ENCODE measurements around the gene FXYD5. TPM values are rescaled to one million over a fixed set of nuclear protein-coding genes. Genes with fewer than 3 reads are reported as not detected.

The FXYD5 gene
- total and polyA plus RNA-seq, 2 donors = 6.6 to 105 TPM

GRCh38 chr19:35136977-35137702 lies 17.4 kb upstream of the FXYD5 start:
- no peaks in the 10 kb centered on the region for H3K36me3 ChIP-seq (ENCODE audit: insufficient read depth)
- no peak for DNase-seq (ENCODE audit: extremely low spot score)
- 73% methylated on average over 9 of the region's 9 CpGs for WGBS
- no peak overlapping the region for H3K27ac ChIP-seq (ENCODE audit: low read depth)
- no peaks in the 10 kb centered on the region for H3K4me1 ChIP-seq (ENCODE audit: insufficient read depth)
- no peak overlapping the region for H3K4me3 ChIP-seq (ENCODE audit: low read depth, low read length)

- H3K36me3 ChIP-seq (ENCODE audit: insufficient read depth) = no peaks in the 10 kb centered on the region
- no peaks in the 10 kb centered on the region for H3K4me1 ChIP-seq (ENCODE audit: insufficient read depth)
- no peak for DNase-seq (ENCODE audit: extremely low spot score)
- peak within 1 kb of the TSS; percentile 17 for H3K4me3 ChIP-seq (ENCODE audit: low read depth, low read length)
- WGBS = 32% methylated on average over 18 of the region's 18 CpGs
- peak within 1 kb of the TSS; percentile 69 for H3K27ac ChIP-seq (ENCODE audit: low read depth)
Observed at GRCh38 chr19:35138305-35138892, 16.1 kb upstream of the FXYD5 start, which contains the start of gene FXYD1. FXYD1 (plus strand) TSS chr19:35138824; CDS start chr19:35140080, 1,256 bp downstream.

DNA sequence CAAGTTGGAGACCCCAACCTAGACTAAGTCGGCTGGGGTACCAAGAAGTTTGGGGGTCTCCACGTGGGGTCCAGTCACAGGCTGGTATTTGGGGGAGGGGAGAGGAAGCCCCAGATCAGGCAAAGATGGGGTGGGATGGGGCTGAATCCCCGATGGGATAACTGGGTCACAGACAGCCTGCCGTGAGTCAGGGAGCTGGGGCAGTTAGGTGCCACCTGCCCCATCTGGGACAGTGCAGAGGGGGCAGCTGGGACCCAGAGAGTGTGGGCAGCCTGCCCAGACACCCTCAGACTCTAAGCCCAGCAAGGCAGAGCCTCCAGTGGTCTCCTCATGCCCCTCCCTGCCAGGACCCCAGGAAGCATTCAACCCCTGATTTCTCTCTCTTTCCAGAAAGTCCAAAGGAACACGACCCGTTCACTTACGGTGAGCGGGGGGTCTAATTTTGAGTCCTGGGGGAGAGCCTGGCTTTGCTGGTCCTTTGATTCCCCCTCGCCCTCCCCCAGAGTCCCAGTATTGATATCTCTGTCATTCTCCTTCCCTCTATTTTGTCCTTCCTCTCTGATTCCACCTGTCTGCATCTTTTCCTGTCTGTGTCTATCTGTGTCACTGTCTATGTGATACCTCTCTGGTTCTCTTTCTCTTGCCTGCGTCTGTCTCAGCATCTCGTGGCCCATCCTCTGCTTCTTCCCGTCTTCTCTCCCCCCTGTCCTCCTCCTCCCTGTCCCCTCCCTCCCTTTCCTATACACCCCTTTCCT lies 14.2 kb upstream of the FXYD5 start:
- WGBS = 55% methylated on average over 12 of the region's 12 CpGs
- DNase-seq (ENCODE audit: extremely low spot score) = no peak
- H3K36me3 ChIP-seq (ENCODE audit: insufficient read depth) = no peaks in the 10 kb centered on the region
- H3K4me1 ChIP-seq (ENCODE audit: insufficient read depth) = no peaks in the 10 kb centered on the region
- H3K27ac ChIP-seq (ENCODE audit: low read depth) = peak overlapping the region; percentile 69
- peak overlapping the region; percentile 8 for H3K4me3 ChIP-seq (ENCODE audit: low read depth, low read length)

DNA sequence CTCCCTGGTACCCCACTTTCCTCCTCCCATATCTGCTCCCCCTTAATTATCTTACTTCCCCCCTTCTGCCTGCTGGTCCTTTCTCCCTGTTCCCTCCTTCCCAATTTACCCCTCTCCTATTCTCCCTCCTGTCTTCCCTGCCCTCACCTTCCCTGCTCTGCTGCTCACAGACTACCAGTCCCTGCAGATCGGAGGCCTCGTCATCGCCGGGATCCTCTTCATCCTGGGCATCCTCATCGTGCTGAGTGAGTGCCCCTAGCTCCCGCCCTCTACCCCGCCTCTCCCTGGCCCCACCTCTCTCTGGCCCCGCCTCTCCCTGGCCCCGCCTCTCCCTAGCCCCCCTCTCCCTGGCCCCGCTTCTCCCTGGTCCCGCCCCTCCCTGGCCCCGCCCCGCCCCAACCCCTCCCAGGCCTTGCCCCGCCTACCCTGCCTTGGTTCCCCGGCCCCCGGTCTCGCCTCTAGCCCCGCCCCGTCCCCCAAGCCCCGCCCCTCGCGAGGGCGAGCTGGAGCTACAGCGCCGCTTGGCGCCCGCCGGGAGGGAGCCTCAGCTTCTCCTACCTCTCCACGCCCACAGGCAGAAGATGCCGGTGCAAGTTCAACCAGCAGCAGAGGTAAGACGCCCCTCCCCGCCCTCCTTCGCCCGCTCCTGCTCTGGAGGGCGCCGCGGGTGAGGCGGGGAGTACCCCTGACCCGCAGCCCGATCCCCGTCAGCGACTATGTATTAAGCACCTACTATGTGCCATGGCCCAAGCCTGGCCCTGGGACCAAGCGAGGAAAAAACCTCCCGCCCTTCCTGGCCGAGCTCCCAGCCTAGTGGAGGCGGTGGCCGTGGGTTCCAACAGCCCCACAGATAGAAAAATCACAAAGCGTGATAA lies 13.3 kb upstream of the FXYD5 start:
- no peak for DNase-seq (ENCODE audit: extremely low spot score)
- H3K4me3 ChIP-seq (ENCODE audit: low read depth, low read length) = peak overlapping the region; percentile 8
- H3K36me3 ChIP-seq (ENCODE audit: insufficient read depth) = no peaks in the 10 kb centered on the region
- 7% methylated on average over 48 of the region's 48 CpGs for WGBS
- no peak overlapping the region for H3K27ac ChIP-seq (ENCODE audit: low read depth)
- H3K4me1 ChIP-seq (ENCODE audit: insufficient read depth) = no peaks in the 10 kb centered on the region

DNA sequence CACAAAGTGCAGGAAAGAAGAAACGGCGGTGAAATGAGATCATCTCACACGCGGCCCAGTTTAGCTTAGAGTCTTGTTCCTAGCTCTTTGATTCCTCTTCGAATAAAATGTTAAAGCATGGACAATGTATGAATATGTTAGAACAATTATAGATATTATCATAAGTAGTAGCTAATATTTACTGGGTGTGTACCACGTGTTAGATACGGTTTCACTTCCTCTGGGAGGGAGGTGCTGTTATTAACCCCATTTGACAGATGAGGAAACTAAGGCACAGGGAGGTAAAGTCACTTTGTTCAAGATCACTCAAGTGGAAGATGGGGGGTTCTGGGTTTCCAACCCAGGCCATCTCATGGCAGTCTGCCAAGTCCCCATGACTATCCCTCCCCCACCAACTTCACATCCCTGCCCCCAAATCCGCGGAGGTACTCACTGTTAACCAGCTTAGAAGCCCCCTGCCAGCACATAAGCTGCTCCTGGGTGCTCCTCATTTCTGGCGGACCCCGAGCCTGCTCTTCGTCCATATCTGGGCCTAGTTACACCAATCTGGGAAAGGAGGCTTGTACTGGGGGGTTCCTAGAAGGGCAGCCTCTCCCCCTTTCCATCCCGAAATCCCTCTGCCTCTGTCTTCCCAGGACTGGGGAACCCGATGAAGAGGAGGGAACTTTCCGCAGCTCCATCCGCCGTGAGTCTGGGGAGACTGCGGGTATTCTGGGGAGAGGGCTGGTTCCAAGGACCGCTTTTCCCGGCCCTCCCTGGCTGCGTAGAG lies 12.5 kb upstream of the FXYD5 start:
- H3K4me1 ChIP-seq (ENCODE audit: insufficient read depth) = no peaks in the 10 kb centered on the region
- no peaks in the 10 kb centered on the region for H3K36me3 ChIP-seq (ENCODE audit: insufficient read depth)
- no peak overlapping the region for H3K27ac ChIP-seq (ENCODE audit: low read depth)
- 47% methylated on average over 21 of the region's 21 CpGs for WGBS
- no peak for DNase-seq (ENCODE audit: extremely low spot score)
- H3K4me3 ChIP-seq (ENCODE audit: low read depth, low read length) = no peak overlapping the region

DNA sequence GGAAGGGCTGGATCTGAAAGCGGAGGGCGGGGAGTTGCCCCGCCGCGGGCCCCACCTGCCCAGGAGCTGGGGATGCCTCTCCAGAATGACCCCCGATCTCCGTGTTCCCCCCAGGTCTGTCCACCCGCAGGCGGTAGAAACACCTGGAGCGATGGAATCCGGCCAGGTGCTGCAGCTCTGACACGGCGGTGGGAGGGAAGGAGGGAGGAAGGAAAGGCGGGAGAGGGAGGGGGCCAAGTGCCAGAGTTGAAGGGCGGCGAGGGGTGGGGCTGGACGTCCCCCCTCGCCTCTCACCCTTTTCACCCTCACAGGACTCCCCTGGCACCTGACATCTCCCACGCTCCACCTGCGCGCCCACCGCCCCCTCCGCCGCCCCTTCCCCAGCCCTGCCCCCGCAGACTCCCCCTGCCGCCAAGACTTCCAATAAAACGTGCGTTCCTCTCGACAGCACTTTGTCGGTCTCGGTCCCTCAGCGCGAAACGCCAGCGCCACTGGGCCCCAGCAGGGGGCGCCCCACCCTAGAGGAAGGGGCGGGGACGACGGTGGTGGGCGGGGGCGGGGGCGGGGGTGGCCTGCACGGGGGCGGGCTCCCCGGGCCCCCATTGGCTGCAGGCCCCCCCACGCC lies 11.8 kb upstream of the FXYD5 start:
- Histone ChIP-seq H3K36me3 (ENCODE audit: insufficient read depth) (no peaks in the 10 kb centered on the region), H3K27ac (ENCODE audit: low read depth) (no peak overlapping the region), H3K4me1 (ENCODE audit: insufficient read depth) (no peaks in the 10 kb centered on the region), H3K4me3 (ENCODE audit: low read depth, low read length) (no peak overlapping the region)
- DNase-seq (ENCODE audit: extremely low spot score) = no peak
- 15% methylated on average over 45 of the region's 46 CpGs for WGBS

GRCh38 chr19:35143231-35143715 lies 11.3 kb upstream of the FXYD5 start, which contains the start of gene FXYD7:
FXYD7 (plus strand) TSS chr19:35143255; CDS start chr19:35143334, 79 bp downstream.
- DNase-seq (ENCODE audit: extremely low spot score) = no peak
- H3K4me1 ChIP-seq (ENCODE audit: insufficient read depth) = no peaks in the 10 kb centered on the region
- H3K27ac ChIP-seq (ENCODE audit: low read depth) = no peak within 1 kb of the TSS
- no peaks in the 10 kb centered on the region for H3K36me3 ChIP-seq (ENCODE audit: insufficient read depth)
- H3K4me3 ChIP-seq (ENCODE audit: low read depth, low read length) = no peak within 1 kb of the TSS
- 14% methylated on average over 31 of the region's 31 CpGs for WGBS

DNA sequence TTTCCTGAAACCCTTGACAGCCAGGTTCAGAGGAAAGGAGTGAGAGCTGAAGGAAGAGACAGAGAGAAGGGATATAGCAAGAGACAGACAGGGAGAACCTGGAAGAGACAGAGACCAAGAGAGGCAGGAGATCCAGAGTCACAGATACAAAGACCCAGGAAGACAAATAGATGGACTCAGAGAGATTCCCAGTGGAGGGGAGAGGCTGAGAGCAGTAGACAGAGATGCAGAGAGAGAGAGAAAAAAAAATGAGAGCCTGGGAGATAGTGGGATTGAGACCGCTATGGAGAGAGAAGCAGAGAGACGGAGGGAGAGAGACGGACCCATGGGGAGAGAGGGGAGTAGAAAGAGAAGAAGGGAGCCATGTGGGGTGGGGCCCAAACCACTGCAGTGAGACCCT lies 10.7 kb upstream of the FXYD5 start:
- H3K4me1 ChIP-seq (ENCODE audit: insufficient read depth) = no peaks in the 10 kb centered on the region
- WGBS = 59% methylated on average over 3 of the region's 3 CpGs
- no peaks in the 10 kb centered on the region for H3K36me3 ChIP-seq (ENCODE audit: insufficient read depth)
- DNase-seq (ENCODE audit: extremely low spot score) = no peak
- H3K27ac ChIP-seq (ENCODE audit: low read depth) = no peak overlapping the region
- no peak overlapping the region for H3K4me3 ChIP-seq (ENCODE audit: low read depth, low read length)

- Histone ChIP-seq H3K27ac (ENCODE audit: low read depth) (no peak overlapping the region), H3K36me3 (ENCODE audit: insufficient read depth) (no peaks in the 10 kb centered on the region), H3K4me3 (ENCODE audit: low read depth, low read length) (no peak overlapping the region), H3K4me1 (ENCODE audit: insufficient read depth) (no peaks in the 10 kb centered on the region)
- WGBS = 44% methylated on average over 6 of the region's 6 CpGs
- DNase-seq (ENCODE audit: extremely low spot score) = no peak
Observed at GRCh38 chr19:35144259-35144599, 10.3 kb upstream of the FXYD5 start.

DNA sequence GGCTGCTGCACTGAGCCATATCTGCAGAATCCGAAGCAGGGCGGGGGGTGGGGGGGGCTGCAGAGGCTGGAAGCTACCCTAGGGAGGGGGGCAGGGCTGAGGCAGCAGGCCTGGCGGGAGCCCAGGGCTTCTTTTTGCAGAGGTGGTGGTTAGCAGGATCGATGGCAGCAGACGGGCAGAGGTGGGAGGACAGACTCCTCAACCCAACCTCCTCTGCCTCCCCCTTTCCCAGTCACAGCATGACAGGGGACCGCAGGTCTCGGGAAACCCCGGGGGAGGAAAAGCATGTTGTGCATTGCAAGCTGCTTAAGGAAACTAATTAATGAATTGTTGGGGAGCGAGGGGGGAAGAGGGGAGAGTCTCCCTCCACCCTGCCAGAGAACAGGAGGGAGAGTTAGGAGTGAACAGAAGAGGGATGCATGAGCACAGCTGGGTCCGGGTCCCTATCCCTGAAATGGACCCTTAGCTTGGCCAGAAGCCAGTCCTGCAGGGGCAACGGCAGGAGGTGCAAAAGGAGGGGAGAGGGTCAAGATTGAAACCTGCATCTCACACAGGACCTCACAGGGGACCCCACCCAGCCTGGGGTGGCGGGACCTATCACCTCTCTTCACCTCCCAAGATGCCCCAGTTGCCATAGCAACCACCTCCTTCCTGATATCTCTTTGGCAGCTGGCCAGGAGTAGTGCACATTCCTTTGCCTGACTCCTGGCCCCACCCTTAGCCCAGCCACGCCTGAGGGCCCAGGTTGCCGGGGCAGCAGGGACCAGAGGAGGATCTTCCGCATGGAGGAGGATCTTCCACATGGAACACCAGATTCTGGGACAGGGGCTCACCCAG lies 9.7 kb upstream of the FXYD5 start:
- WGBS = 32% methylated on average over 15 of the region's 15 CpGs

GRCh38 chr19:35146746-35147459 lies 7.6 kb upstream of the FXYD5 start:
- no peak for DNase-seq (ENCODE audit: extremely low spot score)
- Histone ChIP-seq H3K36me3 (ENCODE audit: insufficient read depth) (no peaks in the 10 kb centered on the region), H3K4me3 (ENCODE audit: low read depth, low read length) (no peak overlapping the region), H3K27ac (ENCODE audit: low read depth) (no peak overlapping the region), H3K4me1 (ENCODE audit: insufficient read depth) (no peaks in the 10 kb centered on the region)
- WGBS = 78% methylated on average over 7 of the region's 7 CpGs

More for the DNA sequence above, 9.7 kb upstream of the FXYD5 start:
- H3K36me3 ChIP-seq (ENCODE audit: insufficient read depth) = no peaks in the 10 kb centered on the region
- no peak overlapping the region for H3K27ac ChIP-seq (ENCODE audit: low read depth)
- DNase-seq (ENCODE audit: extremely low spot score) = no peak
- H3K4me1 ChIP-seq (ENCODE audit: insufficient read depth) = no peaks in the 10 kb centered on the region
- H3K4me3 ChIP-seq (ENCODE audit: low read depth, low read length) = no peak overlapping the region
